ENCODE data around the gene FBH1. TPM values are rescaled to one million over a fixed set of nuclear protein-coding genes. Genes with fewer than 3 reads are reported as not detected.
A peak's percentile ranks its signal among the peaks of the same experiment; 100 is the strongest.

FBH1 gene
- total and polyA plus RNA-seq, 9 of the 15 experiments (the other 6 are each of a cell fraction or from before 2014, with no cell fraction given) = 13.4 to 108 (median 77.8) TPM

GRCh38 chr10:5933909-5934546, 44.0 kb downstream of the FBH1 start (continued):
- TF ChIP-seq ZNF592 (IDR thresholded peaks at IDR 0.05) (peak; percentile 97), TCF3 (CRISPR knock-in tag; IDR thresholded peaks at IDR 0.05) (peak; percentile 88), PML (IDR thresholded peaks at IDR 0.05; ENCODE audit: low read length) (peak; percentile 82), GMEB1 (CRISPR knock-in tag; IDR thresholded peaks at IDR 0.05) (peak; percentile 44; the same call in 1 of the 2 replicates), MCM2 (IDR thresholded peaks at IDR 0.05; ENCODE audit: low read depth) (no peak), MEF2A (IDR thresholded peaks at IDR 0.05; ENCODE audit: control insufficient read depth, low read depth, low read length) (peak; percentile 83), ZNF175 (CRISPR knock-in tag; IDR thresholded peaks at IDR 0.05; ENCODE audit: low read depth) (peak; percentile 71; the same call in 1 of the 2 replicates), ZKSCAN1 (IDR thresholded peaks at IDR 0.05; ENCODE audit: low read depth, low read length) (no peak), MAZ (CRISPR knock-in tag; conservative IDR thresholded peaks at IDR 0.05 in 1 of 2, IDR thresholded peaks at IDR 0.05 in 1 of 2) (peak; percentile 53 to 65; a peak in 3 of 4 replicates)

All from K562 (cell line).